Testis (tissue), 3 donors: ENCODE measurements around the gene PTPRD. TPM values are rescaled to one million over a fixed set of nuclear protein-coding genes. Genes with fewer than 3 reads are reported as not detected.

Experiments
- DNase-seq: peaks from one replicate; pipeline ENCODE4 v3.0.0-alpha.2; 2019
- H3K27ac ChIP-seq, 2 donors: fragments of 200-600 bp; sonication (generic); one replicate each; pipeline ENCODE4 v1.5.1; 2019
- H3K27me3 ChIP-seq: fragments of 200-600 bp; sonication (generic); one replicate; pipeline ENCODE4 v1.5.1; 2019
- H3K36me3 ChIP-seq: fragments of 200-600 bp; sonication (generic); one replicate; pipeline ENCODE4 v1.5.1; 2017; ENCODE audit warnings: low read depth; ENCODE audit errors: missing control alignments
- H3K4me1 ChIP-seq: fragments of 200-600 bp; sonication (generic); one replicate; pipeline ENCODE4 v1.5.1; 2019
- H3K4me3 ChIP-seq, 2 donors: fragments of 200-600 bp; sonication (generic); one replicate each; pipeline ENCODE4 v1.5.1; 2017 to 2019
- H3K9me3 ChIP-seq: fragments of 200-600 bp; sonication (generic); one replicate; pipeline ENCODE4 v1.5.1; 2017
- POLR2A ChIP-seq: fragments of 450-650 bp; IDR thresholded peaks from one replicate; pipeline ENCODE4 v1.6.1; 2017; ENCODE audit warnings: antibody characterized with exemption, mild to moderate bottlenecking, moderate library complexity
- WGBS, 2 donors: methylation state at CpG; one replicate each; pipeline ENCODE4 v1.1.5; 2018; 5-methylcytosine and 5-hydroxymethylcytosine counted together
- intact Hi-C: fragments of 100-400 bp; cut with DNase I; formaldehyde crosslinking; loops from one replicate; pipeline ENCODE4 v1.15.1; 2023; ENCODE audit warnings: low total_unique reads
- polyA plus RNA-seq: library from polyadenylated mRNA; stranded (reverse); fragments of 350-450 nt; fragmentation: Illumina TruSeq; extraction: RNeasy Lipid Tissue Mini Kit (QIAGEN cat#74804); gene quantifications from one replicate; pipeline ENCODE4 v1.2.3, GENCODE V29; 2014; ENCODE audit warnings: low read depth, low replicate concordance; ENCODE audit not compliant: insufficient read depth
- total RNA-seq, 2 donors: library from RNA; depleted of rRNA; stranded (reverse); fragments of >200 nt; gene quantifications; one replicate each; pipeline ENCODE4 v1.2.3, GENCODE V29; 2016
- TF ChIP-seq, protein P1 (sequence below), 3 experiments: fragments of 450-650 bp in 2 of 3; fragments of 200-600 bp in 1 of 3; sonication (generic) in 1 of 3; IDR thresholded peaks; one replicate each; pipeline ENCODE4 v1.5.1; 2016 to 2019; ENCODE audit warnings: antibody characterized with exemption in 3 of 3, mild to moderate bottlenecking in 2 of 3, moderate library complexity in 1 of 3

The PTPRD gene
- total and polyA plus RNA-seq, 3 donors from 2014 or later, result 15.4 to 33.6 (median 32.5) TPM

GRCh38 chr9:8515748-8516147 is 2097.1 kb downstream of the PTPRD start:
- no peak overlapping the region for H3K4me3 ChIP-seq
- no peak overlapping the region for H3K27ac ChIP-seq
- intact Hi-C loops, result no loop called here
- H3K9me3 ChIP-seq, result no peaks in the 10 kb centered on the region
- no peak for TF ChIP-seq POLR2A
- TF ChIP-seq, protein P1, sequence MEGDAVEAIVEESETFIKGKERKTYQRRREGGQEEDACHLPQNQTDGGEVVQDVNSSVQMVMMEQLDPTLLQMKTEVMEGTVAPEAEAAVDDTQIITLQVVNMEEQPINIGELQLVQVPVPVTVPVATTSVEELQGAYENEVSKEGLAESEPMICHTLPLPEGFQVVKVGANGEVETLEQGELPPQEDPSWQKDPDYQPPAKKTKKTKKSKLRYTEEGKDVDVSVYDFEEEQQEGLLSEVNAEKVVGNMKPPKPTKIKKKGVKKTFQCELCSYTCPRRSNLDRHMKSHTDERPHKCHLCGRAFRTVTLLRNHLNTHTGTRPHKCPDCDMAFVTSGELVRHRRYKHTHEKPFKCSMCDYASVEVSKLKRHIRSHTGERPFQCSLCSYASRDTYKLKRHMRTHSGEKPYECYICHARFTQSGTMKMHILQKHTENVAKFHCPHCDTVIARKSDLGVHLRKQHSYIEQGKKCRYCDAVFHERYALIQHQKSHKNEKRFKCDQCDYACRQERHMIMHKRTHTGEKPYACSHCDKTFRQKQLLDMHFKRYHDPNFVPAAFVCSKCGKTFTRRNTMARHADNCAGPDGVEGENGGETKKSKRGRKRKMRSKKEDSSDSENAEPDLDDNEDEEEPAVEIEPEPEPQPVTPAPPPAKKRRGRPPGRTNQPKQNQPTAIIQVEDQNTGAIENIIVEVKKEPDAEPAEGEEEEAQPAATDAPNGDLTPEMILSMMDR (IDR thresholded peaks at IDR 0.05), result no peak
- no peaks in the 10 kb centered on the region for H3K36me3 ChIP-seq
- WGBS, 2 donors, result 71 to 81% methylated on average over 2 of the region's 2 CpGs
- DNase-seq, result no peak
- no peaks in the 10 kb centered on the region for H3K27me3 ChIP-seq
- no peaks in the 10 kb centered on the region for H3K4me1 ChIP-seq

DNA sequence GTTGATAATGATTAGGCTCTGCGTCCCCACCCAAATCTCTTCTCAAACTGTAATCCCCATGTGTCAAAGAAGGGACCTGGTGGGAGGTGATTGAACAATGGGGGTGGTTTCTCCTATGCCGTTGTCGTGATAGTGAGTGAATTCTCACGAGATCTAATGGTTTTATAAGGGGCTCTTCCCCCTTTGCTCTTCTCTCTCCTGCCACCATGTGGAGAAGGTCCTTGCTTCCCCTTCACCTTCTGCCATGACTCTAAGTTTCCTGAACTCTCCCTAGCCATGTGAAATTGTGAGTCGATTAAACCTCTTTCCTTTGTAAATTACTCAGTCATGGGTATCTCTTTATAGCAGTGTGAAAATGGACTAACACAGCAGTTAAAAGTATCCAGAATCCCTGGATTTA is 2098.0 kb downstream of the PTPRD start:
- no peaks in the 10 kb centered on the region for H3K36me3 ChIP-seq
- no peak overlapping the region for H3K4me3 ChIP-seq

GRCh38 chr9:8508671-8509290 is 2104.0 kb downstream of the PTPRD start:
- intact Hi-C loops, result no loop called here
- H3K9me3 ChIP-seq, result no peaks in the 10 kb centered on the region
- H3K27ac ChIP-seq, result no peak overlapping the region
- H3K36me3 ChIP-seq, result no peaks in the 10 kb centered on the region
- 97 to 100% methylated on average over 1 of the region's 1 CpG for WGBS, 2 donors
- no peak for DNase-seq
- TF ChIP-seq, protein P1 (IDR thresholded peaks at IDR 0.05), result no peak
- no peak for TF ChIP-seq POLR2A
- no peaks in the 10 kb centered on the region for H3K27me3 ChIP-seq
- H3K4me3 ChIP-seq, result no peak overlapping the region
- no peaks in the 10 kb centered on the region for H3K4me1 ChIP-seq

More for the DNA sequence above, 2098.0 kb downstream of the PTPRD start:
- DNase-seq, result no peak
- H3K9me3 ChIP-seq, result no peaks in the 10 kb centered on the region
- TF ChIP-seq, protein P1 (IDR thresholded peaks at IDR 0.05), result no peak
- TF ChIP-seq POLR2A, result no peak
- intact Hi-C loops, result no loop called here
- WGBS, 2 donors, result 86 to 91% methylated on average over 5 of the region's 5 CpGs
- H3K27me3 ChIP-seq, result no peaks in the 10 kb centered on the region
- no peaks in the 10 kb centered on the region for H3K4me1 ChIP-seq
- no peak overlapping the region for H3K27ac ChIP-seq

DNA sequence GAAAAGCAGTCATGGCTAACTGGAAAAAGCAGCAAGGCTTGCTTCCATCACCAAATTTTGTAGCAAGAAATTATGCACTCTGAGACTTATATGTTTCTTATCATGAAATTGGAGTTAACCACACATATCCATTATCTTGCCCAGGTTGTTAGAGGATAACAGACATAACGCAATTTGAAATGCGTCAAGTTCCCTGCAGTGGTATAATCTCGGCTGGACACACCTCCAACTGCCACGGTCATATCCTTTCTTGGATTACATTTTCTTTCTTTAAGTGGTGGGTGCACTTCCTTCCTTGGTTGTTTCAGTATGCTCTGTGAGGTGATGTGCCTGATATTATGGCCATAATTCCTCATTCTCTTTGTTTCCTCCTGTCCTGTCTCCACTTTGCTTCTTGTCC is 2118.2 kb downstream of the PTPRD start:
- Histone ChIP-seq H3K4me3 (no peak overlapping the region), H3K4me1 (no peaks in the 10 kb centered on the region), H3K27me3 (no peaks in the 10 kb centered on the region), H3K36me3 (no peaks in the 10 kb centered on the region), H3K9me3 (no peaks in the 10 kb centered on the region), H3K27ac (no peak overlapping the region)
- no peak for DNase-seq
- no peak for TF ChIP-seq POLR2A
- TF ChIP-seq, protein P1 (IDR thresholded peaks at IDR 0.05), result no peak
- intact Hi-C loops, result no loop called here
- 83 to 86% methylated on average over 4 of the region's 4 CpGs for WGBS, 2 donors

DNA sequence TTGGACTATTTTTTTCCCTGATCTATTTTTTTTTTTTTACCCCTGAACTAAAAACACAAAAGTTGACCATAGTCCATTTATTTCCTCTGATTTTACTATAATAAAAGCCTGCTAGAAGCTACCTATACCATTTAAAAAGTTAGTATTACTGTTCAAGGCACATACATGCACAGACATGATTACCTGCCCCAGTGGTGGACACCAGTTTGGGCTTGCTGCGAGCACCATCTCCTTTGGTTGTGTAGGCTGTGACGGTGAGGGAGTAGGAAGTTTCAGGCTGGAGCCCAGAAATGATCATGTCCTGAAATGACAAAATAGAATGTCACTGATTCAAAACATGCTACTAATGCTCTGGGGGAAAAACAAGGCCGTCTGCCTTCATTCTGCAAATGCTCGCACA is 2120.1 kb downstream of the PTPRD start:
- H3K4me1 ChIP-seq, result no peaks in the 10 kb centered on the region
- H3K27me3 ChIP-seq, result no peaks in the 10 kb centered on the region
- WGBS, 2 donors, result 93 to 94% methylated on average over 4 of the region's 4 CpGs
- DNase-seq, result no peak
- H3K36me3 ChIP-seq, result no peaks in the 10 kb centered on the region
- intact Hi-C loops, result no loop called here
- H3K9me3 ChIP-seq, result no peaks in the 10 kb centered on the region
- no peak overlapping the region for H3K27ac ChIP-seq
- no peak for TF ChIP-seq POLR2A
- TF ChIP-seq, protein P1 (IDR thresholded peaks at IDR 0.05), result no peak
- no peak overlapping the region for H3K4me3 ChIP-seq
